ENCODE measurements around the gene EVI5.

Gene EVI5

GRCh38 chr1:92784639-92785500, at the start of gene EVI5:
TSS of gene EVI5 (minus strand) at chr1:92785108. CDS start at chr1:92736546, 48,562 bp downstream.
- peak; percentile 97 for DNase-seq

GRCh38 chr1:92834617-92835016, 49.7 kb upstream of the EVI5 start:
- DNase-seq: no peak

- DNase-seq: no peak
Measured at GRCh38 chr1:92833840-92834239, 48.9 kb upstream of the EVI5 start.

GRCh38 chr1:92832537-92833114, 47.7 kb upstream of the EVI5 start:
- peak; percentile 44 for DNase-seq

GRCh38 chr1:92831762-92832536, 47.0 kb upstream of the EVI5 start, which contains the start of gene RPL5:
TSS of gene RPL5 (plus strand) at chr1:92832040. CDS start at chr1:92832115, 75 bp downstream.
- DNase-seq: peak; percentile 98

- no peak for DNase-seq
Measured at GRCh38 chr1:92831368-92831761, 46.5 kb upstream of the EVI5 start.

DNA sequence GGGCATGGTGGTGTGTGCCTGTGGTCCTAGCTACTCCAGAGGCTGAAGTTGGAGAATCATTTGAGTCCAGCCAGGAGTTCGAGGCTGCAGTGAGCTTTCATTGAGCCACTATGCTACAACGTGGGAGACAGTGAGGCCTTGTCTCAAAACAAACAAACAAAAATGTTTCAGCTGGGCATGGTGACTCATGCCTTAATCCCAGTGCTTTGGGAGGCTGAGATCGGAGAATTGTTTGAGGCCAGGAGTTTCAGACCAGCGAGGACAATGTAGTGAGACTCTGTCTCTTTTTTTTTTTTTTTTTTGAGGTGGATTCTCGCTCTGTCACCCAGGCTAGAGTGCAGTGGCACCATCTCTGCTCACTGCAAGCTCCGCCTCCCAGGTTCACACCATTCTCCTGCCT, 41.9 kb upstream of the EVI5 start:
- no peak for DNase-seq

GRCh38 chr1:92822879-92823278, 38.0 kb upstream of the EVI5 start:
- DNase-seq: no peak

- no peak for DNase-seq
Measured at GRCh38 chr1:92820551-92820950, 35.6 kb upstream of the EVI5 start.

DNA sequence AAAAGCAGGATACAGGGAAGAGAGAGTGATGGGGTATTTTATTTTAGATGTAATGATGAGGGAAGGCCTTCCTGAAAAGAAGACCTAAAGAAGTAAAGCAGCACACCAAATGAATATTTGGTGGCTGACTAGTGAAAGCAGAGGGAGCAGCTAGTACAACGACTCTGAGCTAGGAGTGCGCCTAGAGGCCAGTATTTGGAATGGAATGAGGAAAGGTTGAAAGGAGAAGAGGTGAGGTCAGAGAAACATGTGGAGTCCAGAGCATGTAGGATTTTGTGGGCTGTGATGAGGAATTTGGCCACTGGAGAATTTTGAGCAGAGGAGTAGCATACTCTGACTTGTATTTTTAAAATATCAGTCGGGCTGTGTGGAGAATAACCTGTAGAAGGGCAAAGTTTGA, 35.1 kb upstream of the EVI5 start:
- no peak for DNase-seq

- no peak for DNase-seq
Measured at GRCh38 chr1:92817986-92818764, 33.3 kb upstream of the EVI5 start.

DNA sequence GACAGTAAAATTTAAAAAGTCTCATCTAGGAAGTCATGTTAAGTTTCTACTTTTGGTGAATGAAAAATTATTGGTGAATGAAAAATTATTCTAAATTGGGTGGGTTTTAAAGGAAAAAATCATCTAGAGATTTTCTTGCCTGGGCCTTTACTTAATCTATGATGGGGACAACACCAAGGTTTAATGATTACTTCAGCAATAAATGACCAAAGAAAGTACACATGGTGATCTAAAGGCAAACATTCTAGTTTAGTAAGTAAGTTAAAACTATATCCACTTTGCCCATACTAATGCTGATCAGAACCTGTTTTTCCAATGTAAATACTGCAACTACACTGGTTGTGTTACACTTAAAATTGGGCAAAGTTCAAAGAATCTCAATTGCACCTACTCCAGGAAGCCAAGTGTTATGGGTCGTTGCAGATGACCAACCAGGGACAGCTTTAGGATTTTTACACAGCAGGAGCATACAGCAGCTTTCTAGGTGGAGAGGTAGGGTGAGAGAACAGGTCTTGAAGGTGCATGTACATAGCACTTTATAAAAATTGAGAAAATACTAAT, 32.3 kb upstream of the EVI5 start:
- DNase-seq: no peak

GRCh38 chr1:92816732-92817131, 31.8 kb upstream of the EVI5 start:
- no peak for DNase-seq

- DNase-seq: no peak
Measured at GRCh38 chr1:92808381-92808780, 23.5 kb upstream of the EVI5 start.

GRCh38 chr1:92805216-92805615, 20.3 kb upstream of the EVI5 start:
- DNase-seq: no peak

DNA sequence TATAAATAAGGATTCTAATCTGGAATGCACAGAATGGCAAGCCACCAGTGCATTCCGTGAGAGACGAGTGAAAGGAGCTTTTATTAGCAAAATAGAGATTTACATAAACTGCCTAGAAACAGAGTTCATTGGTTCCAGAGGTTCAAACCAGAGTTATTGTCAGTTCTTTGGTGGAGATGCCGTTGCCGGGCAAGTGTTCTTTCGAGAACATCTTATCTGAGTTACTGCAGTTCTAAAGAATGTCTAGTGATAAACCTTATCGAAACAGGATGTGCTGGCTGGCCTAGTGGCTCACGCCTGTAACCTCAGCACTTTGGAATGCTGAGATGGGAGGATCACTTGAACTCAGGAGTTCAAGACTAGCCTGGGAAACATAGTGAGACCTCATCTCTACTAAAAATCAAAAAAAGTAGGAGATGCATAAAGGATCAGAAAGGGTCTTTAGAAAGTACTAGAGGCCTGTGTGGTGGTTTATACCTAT, 19.9 kb upstream of the EVI5 start:
- DNase-seq: no peak

DNA sequence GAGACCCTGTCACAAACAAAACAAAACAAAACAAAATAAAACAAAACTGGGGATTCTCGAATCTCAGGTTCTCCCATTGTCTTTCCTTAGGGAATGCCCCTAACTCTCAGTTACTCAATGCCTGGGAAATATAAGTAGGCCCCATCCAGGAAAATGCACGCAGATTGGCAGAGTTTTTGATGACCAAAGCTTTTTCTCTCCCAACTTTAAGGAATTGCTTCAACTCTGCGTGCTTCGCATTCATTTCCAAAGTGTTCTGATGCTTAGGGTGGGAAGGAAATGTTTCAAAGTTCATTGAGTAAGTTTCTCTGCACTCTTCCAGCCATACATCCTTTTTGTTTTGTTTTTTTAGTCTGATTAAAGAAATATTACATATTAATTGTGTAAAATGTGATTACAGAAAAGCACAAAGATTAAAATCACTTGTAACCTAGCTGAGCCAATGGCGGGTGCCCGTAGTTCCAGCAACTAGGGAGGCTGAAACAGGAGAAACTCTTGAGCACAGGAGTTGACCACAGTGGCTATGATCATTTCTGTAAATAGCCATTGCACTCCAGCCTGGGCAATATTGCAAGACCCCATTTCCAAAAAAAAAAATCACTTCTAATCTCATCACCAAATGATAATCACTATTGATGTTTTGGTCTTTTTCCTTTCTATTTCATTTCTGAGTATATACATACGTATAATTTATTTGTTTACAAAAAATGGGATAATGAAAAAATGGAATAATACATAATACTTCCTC, 18.4 kb upstream of the EVI5 start:
- no peak for DNase-seq

GRCh38 chr1:92797961-92798360, 13.1 kb upstream of the EVI5 start:
- DNase-seq: no peak

GRCh38 chr1:92797297-92797696, 12.4 kb upstream of the EVI5 start:
- DNase-seq: no peak

DNA sequence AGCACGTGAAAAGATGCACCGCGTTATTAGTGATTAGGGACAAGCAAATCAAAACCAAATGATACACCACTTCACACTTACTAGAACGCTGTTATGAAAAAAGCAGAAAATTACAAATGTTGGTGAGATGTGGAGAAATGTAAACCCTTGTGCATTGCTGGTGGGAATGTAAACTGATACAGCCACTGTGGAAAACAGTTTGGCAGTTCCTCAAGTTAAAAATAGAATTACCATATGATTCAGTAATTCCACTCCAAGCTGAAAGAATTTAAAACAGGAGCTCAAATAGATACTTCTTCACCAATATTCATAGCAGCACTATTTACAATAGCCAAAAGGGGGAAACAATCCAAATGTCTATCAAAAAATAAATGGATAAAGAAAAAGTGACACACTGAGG, 10.3 kb upstream of the EVI5 start:
- no peak for DNase-seq

- no peak for DNase-seq
Measured at GRCh38 chr1:92792340-92792782, 7.5 kb upstream of the EVI5 start.

Measured in right forelimb (tissue), 1 donor.